BLaER1 (cell line): Measurements from ENCODE around the gene TUT4.
A peak's percentile ranks its signal among the peaks of the same experiment; 100 is the strongest.

ENCODE experiments used
- H3K27ac ChIP-seq: shearing (Covaris generic); formaldehyde crosslinking; 2 replicates; pipeline ENCODE4 v1.8.1; 2022
- H3K27me3 ChIP-seq: shearing (Covaris generic); formaldehyde crosslinking; 2 replicates; pipeline ENCODE4 v1.8.1; 2022
- H3K36me3 ChIP-seq: shearing (Covaris generic); formaldehyde crosslinking; 2 replicates; pipeline ENCODE4 v1.8.1; 2022
- H3K4me1 ChIP-seq: shearing (Covaris generic); formaldehyde crosslinking; 2 replicates; pipeline ENCODE4 v1.8.1; 2022
- H3K4me2 ChIP-seq: shearing (Covaris generic); formaldehyde crosslinking; 2 replicates; pipeline ENCODE4 v1.8.1; 2022
- H3K4me3 ChIP-seq: shearing (Covaris generic); formaldehyde crosslinking; 2 replicates; pipeline ENCODE4 v1.8.1; 2022
- H3K9ac ChIP-seq: shearing (Covaris generic); formaldehyde crosslinking; 2 replicates; pipeline ENCODE4 v1.8.1; 2022
- H3K9me3 ChIP-seq: shearing (Covaris generic); formaldehyde crosslinking; 2 replicates; pipeline ENCODE4 v1.8.1; 2022
- H4K20me1 ChIP-seq: shearing (Covaris generic); formaldehyde crosslinking; 2 replicates; pipeline ENCODE4 v1.8.1; 2022
- Cebpa-rat ChIP-seq: shearing (Covaris generic); IDR thresholded peaks from 2 replicates; pipeline ENCODE4 v1.8.1; 2022

The TUT4 gene

GRCh38 chr1:52454127-52454526, 98.8 kb downstream of the TUT4 start:
- Histone ChIP-seq H3K4me3 (no peak overlapping the region), H4K20me1 (no peaks in the 10 kb centered on the region; the same call in 1 of the 2 replicates), H3K27ac (no peak overlapping the region), H3K4me1 (no peaks in the 10 kb centered on the region), H3K36me3 (peaks cover 70% of the 10 kb centered on the region), H3K4me2 (no peak overlapping the region), H3K9ac (no peak overlapping the region), H3K27me3 (no peaks in the 10 kb centered on the region), H3K9me3 (no peaks in the 10 kb centered on the region)
- TF ChIP-seq Cebpa-rat = no peak

GRCh38 chr1:52444463-52444862, 108.4 kb downstream of the TUT4 start:
- Histone ChIP-seq H3K27me3 (no peaks in the 10 kb centered on the region), H3K4me1 (no peaks in the 10 kb centered on the region), H3K4me2 (no peak overlapping the region), H3K9me3 (no peaks in the 10 kb centered on the region), H3K36me3 (peaks cover 84% of the 10 kb centered on the region), H4K20me1 (no peaks in the 10 kb centered on the region; the same call in 1 of the 2 replicates), H3K9ac (no peak overlapping the region), H3K27ac (no peak overlapping the region), H3K4me3 (no peak overlapping the region)
- TF ChIP-seq Cebpa-rat = no peak

GRCh38 chr1:52439976-52440375, 112.9 kb downstream of the TUT4 start:
- H3K9ac ChIP-seq = no peak overlapping the region
- no peak for TF ChIP-seq Cebpa-rat
- no peaks in the 10 kb centered on the region for H3K4me1 ChIP-seq
- H3K36me3 ChIP-seq = peaks cover 95% of the 10 kb centered on the region
- H3K4me3 ChIP-seq = no peak overlapping the region
- H3K27ac ChIP-seq = no peak overlapping the region
- H3K9me3 ChIP-seq = no peaks in the 10 kb centered on the region
- no peaks in the 10 kb centered on the region for H4K20me1 ChIP-seq
- H3K4me2 ChIP-seq = no peak overlapping the region
- no peaks in the 10 kb centered on the region for H3K27me3 ChIP-seq

- Histone ChIP-seq H3K4me1 (no peaks in the 10 kb centered on the region), H3K4me2 (no peak overlapping the region), H4K20me1 (no peaks in the 10 kb centered on the region), H3K36me3 (peaks cover 96% of the 10 kb centered on the region), H3K27me3 (no peaks in the 10 kb centered on the region), H3K27ac (no peak overlapping the region), H3K9ac (no peak overlapping the region), H3K9me3 (no peaks in the 10 kb centered on the region), H3K4me3 (no peak overlapping the region)
- TF ChIP-seq Cebpa-rat = no peak
These were observed 116.1 kb downstream of the TUT4 start for GRCh38 chr1:52436817-52437216.

GRCh38 chr1:52435650-52436049, 117.2 kb downstream of the TUT4 start:
- Histone ChIP-seq H4K20me1 (no peaks in the 10 kb centered on the region), H3K4me2 (no peak overlapping the region), H3K4me3 (no peak overlapping the region), H3K27ac (no peak overlapping the region), H3K9me3 (no peaks in the 10 kb centered on the region), H3K4me1 (no peaks in the 10 kb centered on the region), H3K9ac (no peak overlapping the region), H3K36me3 (peaks cover 97% of the 10 kb centered on the region), H3K27me3 (no peaks in the 10 kb centered on the region)
- TF ChIP-seq Cebpa-rat = no peak

GRCh38 chr1:52435211-52435610, 117.7 kb downstream of the TUT4 start:
- Histone ChIP-seq H3K4me3 (no peak overlapping the region), H3K27me3 (no peaks in the 10 kb centered on the region), H4K20me1 (no peaks in the 10 kb centered on the region), H3K27ac (no peak overlapping the region), H3K9ac (no peak overlapping the region), H3K36me3 (peaks cover 97% of the 10 kb centered on the region), H3K4me2 (no peak overlapping the region), H3K4me1 (no peaks in the 10 kb centered on the region), H3K9me3 (no peaks in the 10 kb centered on the region)
- no peak for TF ChIP-seq Cebpa-rat

- Histone ChIP-seq H3K9me3 (no peaks in the 10 kb centered on the region), H3K27me3 (no peaks in the 10 kb centered on the region), H3K36me3 (peaks cover 98% of the 10 kb centered on the region)
These were observed 120.1 kb downstream of the TUT4 start for GRCh38 chr1:52432807-52433206.

GRCh38 chr1:52427152-52427551, 125.7 kb downstream of the TUT4 start:
- no peak overlapping the region for H3K4me2 ChIP-seq
- no peaks in the 10 kb centered on the region for H3K27me3 ChIP-seq
- H3K36me3 ChIP-seq = peaks cover 82% of the 10 kb centered on the region

More at GRCh38 chr1:52432807-52433206, 120.1 kb downstream of the TUT4 start:
- Histone ChIP-seq H3K4me3 (no peak overlapping the region), H3K4me2 (no peak overlapping the region), H4K20me1 (no peaks in the 10 kb centered on the region; the same call in 1 of the 2 replicates), H3K9ac (no peak overlapping the region), H3K4me1 (no peaks in the 10 kb centered on the region), H3K27ac (no peak overlapping the region)
- no peak for TF ChIP-seq Cebpa-rat

GRCh38 chr1:52426371-52426770, 126.5 kb downstream of the TUT4 start:
- Histone ChIP-seq H3K36me3 (peaks cover 82% of the 10 kb centered on the region), H3K9ac (no peak overlapping the region), H3K4me2 (no peak overlapping the region), H4K20me1 (peaks cover 24% of the 10 kb centered on the region; the same call in 1 of the 2 replicates), H3K27me3 (no peaks in the 10 kb centered on the region), H3K4me1 (peaks cover 17% of the 10 kb centered on the region), H3K9me3 (no peaks in the 10 kb centered on the region), H3K4me3 (no peak overlapping the region), H3K27ac (no peak overlapping the region)
- no peak for TF ChIP-seq Cebpa-rat

More at GRCh38 chr1:52427152-52427551, 125.7 kb downstream of the TUT4 start:
- Histone ChIP-seq H3K4me3 (no peak overlapping the region), H3K4me1 (peaks cover 17% of the 10 kb centered on the region), H3K27ac (no peak overlapping the region), H3K9ac (no peak overlapping the region), H4K20me1 (peaks cover 24% of the 10 kb centered on the region; the same call in 1 of the 2 replicates), H3K9me3 (no peaks in the 10 kb centered on the region)
- no peak for TF ChIP-seq Cebpa-rat

GRCh38 chr1:52424813-52425212, 128.1 kb downstream of the TUT4 start:
- Histone ChIP-seq H3K4me2 (no peak overlapping the region), H3K27me3 (no peaks in the 10 kb centered on the region), H3K4me1 (peaks cover 17% of the 10 kb centered on the region), H4K20me1 (peaks cover 24% of the 10 kb centered on the region; the same call in 1 of the 2 replicates), H3K9ac (no peak overlapping the region), H3K4me3 (no peak overlapping the region), H3K36me3 (peaks cover 72% of the 10 kb centered on the region), H3K9me3 (no peaks in the 10 kb centered on the region), H3K27ac (no peak overlapping the region)
- no peak for TF ChIP-seq Cebpa-rat

- Histone ChIP-seq H3K36me3 (peaks cover 72% of the 10 kb centered on the region), H3K4me1 (peaks cover 17% of the 10 kb centered on the region), H3K27ac (no peak overlapping the region), H3K4me2 (peak overlapping the region; percentile 15; the same call in 1 of the 2 replicates), H3K27me3 (no peaks in the 10 kb centered on the region), H3K9ac (no peak overlapping the region), H3K9me3 (no peaks in the 10 kb centered on the region), H3K4me3 (no peak overlapping the region), H4K20me1 (peaks cover 24% of the 10 kb centered on the region; the same call in 1 of the 2 replicates)
- no peak for TF ChIP-seq Cebpa-rat
These were observed 128.7 kb downstream of the TUT4 start for GRCh38 chr1:52424231-52424636.
